Smooth muscle cell (in vitro differentiated cells): ENCODE measurements around the gene OR8B12. TPM values are rescaled to one million over a fixed set of nuclear protein-coding genes. Genes with fewer than 3 reads are reported as not detected.

Source experiments
- DNase-seq: peaks from one replicate; lab custom pipeline; 2025; ENCODE audit not compliant: unreplicated experiment; lab: John Stamatoyannopoulos, UW
- H2AFZ ChIP-seq: fragments of 200-600 bp; sonication (generic); 2 replicates; pipeline ENCODE4 v1.6.0; 2016; ENCODE audit warnings: antibody characterized with exemption, low read depth, mild to moderate bottlenecking
- H3F3A ChIP-seq: fragments of 200-600 bp; sonication (generic); 2 replicates; pipeline ENCODE4 v1.6.0; 2017; ENCODE audit warnings: antibody characterized with exemption, low read depth
- H3K27ac ChIP-seq: fragments of 200-600 bp; sonication (generic); 2 replicates; pipeline ENCODE4 v1.5.1; 2016; ENCODE audit warnings: low read depth, mild to moderate bottlenecking
- H3K27me3 ChIP-seq: fragments of 200-600 bp; sonication (generic); 2 replicates; pipeline ENCODE4 v1.6.1; 2016; ENCODE audit warnings: low read depth, mild to moderate bottlenecking
- H3K36me3 ChIP-seq: fragments of 200-600 bp; sonication (generic); 2 replicates; pipeline ENCODE4 v1.5.1; 2016; ENCODE audit warnings: low read depth
- H3K4me1 ChIP-seq: fragments of 200-600 bp; sonication (generic); 2 replicates; pipeline ENCODE4 v1.5.1; 2016; ENCODE audit warnings: low read depth
- H3K4me2 ChIP-seq: fragments of 200-600 bp; sonication (generic); 2 replicates; pipeline ENCODE4 v1.6.0; 2016; ENCODE audit warnings: mild to moderate bottlenecking
- H3K4me3 ChIP-seq: fragments of 200-600 bp; sonication (generic); 2 replicates; pipeline ENCODE4 v1.5.1; 2016; ENCODE audit warnings: mild to moderate bottlenecking
- H3K79me2 ChIP-seq: fragments of 200-600 bp; sonication (generic); 2 replicates; pipeline ENCODE4 v1.6.0; 2016; ENCODE audit warnings: low read depth, mild to moderate bottlenecking
- H3K9ac ChIP-seq: fragments of 200-600 bp; sonication (generic); 2 replicates; pipeline ENCODE4 v1.6.0; 2016; ENCODE audit warnings: low read depth
- H3K9me3 ChIP-seq: fragments of 200-600 bp; sonication (generic); replicated peaks from 2 replicates; pipeline ENCODE4 v1.5.1; 2016; ENCODE audit warnings: low read depth
- H4K20me1 ChIP-seq: fragments of 200-600 bp; sonication (generic); 2 replicates; pipeline ENCODE4 v1.6.0; 2016; ENCODE audit warnings: low read depth
- WGBS: methylation state at CpG from one replicate; pipeline ENCODE4 v1.1.7; 2016; ENCODE audit warnings: low lambda C conversion rate; 5-methylcytosine and 5-hydroxymethylcytosine counted together
- polyA plus RNA-seq: library from polyadenylated mRNA; unstranded; fragments of >200 nt; fragmentation: Nextera tagmentation; extraction: Ambion mirVana; gene quantifications from 2 replicates; pipeline ENCODE4 v1.2.1, GENCODE V29; 2016
- total RNA-seq: library from RNA; depleted of rRNA; stranded (reverse); fragments of >200 nt; gene quantifications from 2 replicates; pipeline ENCODE4 v1.2.3, GENCODE V29; 2014
- TF ChIP-seq, protein P1 (sequence below): fragments of 200-600 bp; sonication (generic); IDR thresholded peaks from 2 replicates; pipeline ENCODE4 v1.5.1; 2017; ENCODE audit warnings: borderline replicate concordance, mild to moderate bottlenecking, antibody characterized with exemption; ENCODE audit not compliant: insufficient read depth, poor library complexity, severe bottlenecking

Gene OR8B12
- total and polyA plus RNA-seq, 2 experiments from 2014 or later = not detected

DNA sequence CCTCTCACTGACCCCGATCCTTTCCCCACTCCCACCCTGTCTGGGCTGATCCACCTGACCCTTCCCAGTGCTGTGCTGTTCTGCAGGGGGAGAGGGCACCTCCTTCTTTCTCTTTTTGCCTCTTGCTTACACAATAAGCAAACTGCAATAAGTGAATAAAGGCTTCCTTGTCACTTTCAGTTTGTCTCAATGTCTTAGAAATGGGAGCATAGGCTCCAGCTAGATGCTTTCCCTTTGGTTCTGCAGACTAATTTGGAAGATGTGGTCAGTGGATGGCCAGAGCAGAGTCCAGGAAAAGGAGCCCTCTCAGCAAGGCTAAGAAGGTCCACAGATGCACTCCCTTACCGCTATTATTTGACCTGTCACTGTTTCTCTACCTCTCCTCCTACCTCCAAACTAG, 9.4 kb downstream of the OR8B12 start:
- no peak overlapping the region for H3K4me2 ChIP-seq
- H3K9me3 ChIP-seq = no peaks in the 10 kb centered on the region
- TF ChIP-seq, protein P1, sequence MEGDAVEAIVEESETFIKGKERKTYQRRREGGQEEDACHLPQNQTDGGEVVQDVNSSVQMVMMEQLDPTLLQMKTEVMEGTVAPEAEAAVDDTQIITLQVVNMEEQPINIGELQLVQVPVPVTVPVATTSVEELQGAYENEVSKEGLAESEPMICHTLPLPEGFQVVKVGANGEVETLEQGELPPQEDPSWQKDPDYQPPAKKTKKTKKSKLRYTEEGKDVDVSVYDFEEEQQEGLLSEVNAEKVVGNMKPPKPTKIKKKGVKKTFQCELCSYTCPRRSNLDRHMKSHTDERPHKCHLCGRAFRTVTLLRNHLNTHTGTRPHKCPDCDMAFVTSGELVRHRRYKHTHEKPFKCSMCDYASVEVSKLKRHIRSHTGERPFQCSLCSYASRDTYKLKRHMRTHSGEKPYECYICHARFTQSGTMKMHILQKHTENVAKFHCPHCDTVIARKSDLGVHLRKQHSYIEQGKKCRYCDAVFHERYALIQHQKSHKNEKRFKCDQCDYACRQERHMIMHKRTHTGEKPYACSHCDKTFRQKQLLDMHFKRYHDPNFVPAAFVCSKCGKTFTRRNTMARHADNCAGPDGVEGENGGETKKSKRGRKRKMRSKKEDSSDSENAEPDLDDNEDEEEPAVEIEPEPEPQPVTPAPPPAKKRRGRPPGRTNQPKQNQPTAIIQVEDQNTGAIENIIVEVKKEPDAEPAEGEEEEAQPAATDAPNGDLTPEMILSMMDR = no peak
- no peak overlapping the region for H3K4me3 ChIP-seq
- H3K27me3 ChIP-seq = no peaks in the 10 kb centered on the region
- no peak overlapping the region for H2AFZ ChIP-seq
- no peaks in the 10 kb centered on the region for H3K79me2 ChIP-seq
- H3K9ac ChIP-seq = no peak overlapping the region
- WGBS = 93% methylated on average over 2 of the region's 2 CpGs
- no peaks in the 10 kb centered on the region for H3K4me1 ChIP-seq
- DNase-seq = no peak
- no peak overlapping the region for H3K27ac ChIP-seq
- H4K20me1 ChIP-seq = no peaks in the 10 kb centered on the region
- H3F3A ChIP-seq = no peaks in the 10 kb centered on the region
- H3K36me3 ChIP-seq = no peaks in the 10 kb centered on the region

DNA sequence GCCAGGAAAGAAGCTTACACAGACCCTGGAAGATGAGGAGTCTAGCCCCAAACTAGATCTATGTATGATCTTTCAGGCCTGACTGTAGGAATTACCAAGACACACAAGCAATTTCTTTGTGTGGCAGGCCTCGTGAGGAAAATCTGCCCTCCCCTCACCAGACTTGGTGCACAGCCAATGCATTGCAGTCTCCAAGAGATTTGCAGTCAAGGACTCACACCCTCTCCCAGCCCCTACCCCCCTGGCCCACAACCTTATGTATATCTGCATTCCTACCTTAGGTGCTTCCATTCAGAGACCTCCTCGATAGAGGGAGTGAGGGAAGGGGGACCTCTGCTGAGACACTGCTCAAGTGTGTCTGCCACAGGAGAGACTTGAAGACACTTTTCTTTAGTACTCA, 9.8 kb downstream of the OR8B12 start:
- Histone ChIP-seq H3K4me1 (no peaks in the 10 kb centered on the region), H3F3A (no peaks in the 10 kb centered on the region), H3K4me2 (no peak overlapping the region), H2AFZ (no peak overlapping the region), H3K36me3 (no peaks in the 10 kb centered on the region), H3K9me3 (no peaks in the 10 kb centered on the region), H3K4me3 (no peak overlapping the region), H3K9ac (no peak overlapping the region), H3K27ac (no peak overlapping the region), H3K79me2 (no peaks in the 10 kb centered on the region), H4K20me1 (no peaks in the 10 kb centered on the region), H3K27me3 (no peaks in the 10 kb centered on the region)
- WGBS = 92% methylated on average over 2 of the region's 2 CpGs
- TF ChIP-seq, protein P1 = no peak
- no peak for DNase-seq

GRCh38 chr11:124520550-124520854, 23.0 kb downstream of the OR8B12 start:
- no peaks in the 10 kb centered on the region for H3K4me1 ChIP-seq
- H3K4me3 ChIP-seq = no peak overlapping the region
- WGBS = 69% methylated on average over 1 of the region's 1 CpG
- TF ChIP-seq, protein P1 = no peak
- no peaks in the 10 kb centered on the region for H3K27me3 ChIP-seq
- no peaks in the 10 kb centered on the region for H3K9me3 ChIP-seq
- H3K36me3 ChIP-seq = no peaks in the 10 kb centered on the region
- H3K9ac ChIP-seq = no peak overlapping the region
- no peaks in the 10 kb centered on the region for H3F3A ChIP-seq
- no peak overlapping the region for H3K4me2 ChIP-seq
- no peak overlapping the region for H3K27ac ChIP-seq
- no peaks in the 10 kb centered on the region for H3K79me2 ChIP-seq
- H4K20me1 ChIP-seq = no peaks in the 10 kb centered on the region
- no peak for DNase-seq
- H2AFZ ChIP-seq = no peak overlapping the region

DNA sequence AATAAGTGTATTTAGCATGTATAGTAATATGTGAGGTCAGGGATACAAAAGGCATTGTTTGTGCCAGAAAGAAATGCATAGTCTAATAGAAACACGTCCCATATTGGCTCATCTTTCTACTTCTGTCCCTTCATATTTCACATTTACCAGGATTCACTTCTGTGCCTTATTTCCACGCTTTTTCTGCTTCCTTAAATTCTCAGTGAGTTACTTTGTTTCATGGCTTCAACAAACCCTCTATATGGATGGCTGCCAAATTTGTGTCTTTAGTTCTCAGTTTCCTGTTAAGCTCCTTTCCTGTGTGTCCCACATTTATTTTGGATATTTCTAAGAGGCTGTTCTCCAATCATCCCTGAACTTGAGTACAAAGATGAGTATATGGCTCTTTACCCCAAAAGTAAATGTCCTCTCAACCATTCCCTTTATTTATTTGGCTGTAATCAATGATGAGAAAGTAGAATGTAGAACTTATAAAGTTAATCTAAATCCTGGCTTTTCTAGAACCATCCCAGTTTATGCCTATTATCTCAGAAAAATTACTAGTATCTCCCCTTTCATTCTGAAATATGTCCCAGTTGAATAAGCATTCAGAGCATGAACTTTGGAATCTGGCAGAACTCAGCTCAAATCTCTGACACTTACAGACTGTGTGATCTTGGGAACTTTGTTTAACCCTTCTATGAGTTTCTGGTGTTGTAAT, 23.5 kb downstream of the OR8B12 start:
- Histone ChIP-seq H3K4me2 (no peak overlapping the region), H2AFZ (no peak overlapping the region), H3K4me3 (no peak overlapping the region), H3K79me2 (no peaks in the 10 kb centered on the region), H3K4me1 (no peaks in the 10 kb centered on the region), H3K36me3 (no peaks in the 10 kb centered on the region), H3K27ac (no peak overlapping the region), H3F3A (no peaks in the 10 kb centered on the region), H3K27me3 (no peaks in the 10 kb centered on the region), H4K20me1 (no peaks in the 10 kb centered on the region), H3K9ac (no peak overlapping the region), H3K9me3 (no peaks in the 10 kb centered on the region)
- no peak for DNase-seq
- TF ChIP-seq, protein P1 = no peak
- WGBS = 76% methylated on average over 2 of the region's 2 CpGs
